ENCODE measurements around the gene PTCRA. TPM values are rescaled to one million over a fixed set of nuclear protein-coding genes. Genes with fewer than 3 reads are reported as not detected.

PTCRA gene
- total RNA-seq, 1 experiment from 2014 or later, result not detected

- BruUV-seq (replicated peaks), result TSS peak; percentile 98
- intact Hi-C loops (cut with micrococcal nuclease), result loop anchor here (5.0 to 10.0 kb wide), 2 partner anchors 152 to 655 kb away; no protein-coding TSS in a partner anchor
Observed at GRCh38 chr6:42879372-42880239, 36.2 kb upstream of the PTCRA start, which contains the start of gene RPL7L1. RPL7L1 (plus strand) TSS chr6:42879616; CDS start chr6:42879911, 295 bp downstream.

More at GRCh38 chr6:42879372-42880239, 36.2 kb upstream of the PTCRA start, which contains the start of gene RPL7L1:
- peak within 1 kb of the TSS; percentile 44 for H2AFZ ChIP-seq (ENCODE audit: low read depth, low read length, poor library complexity, severe bottlenecking)
- ATAC-seq (peak; percentile 90), DNase-seq (ENCODE audit: low read depth, low spot score) (peak; percentile 83)
- no peaks in the 10 kb centered on the region for H4K20me1 ChIP-seq (ENCODE audit: insufficient read depth)
- H3K4me2 ChIP-seq (ENCODE audit: low read length), result peak within 1 kb of the TSS; percentile 90
- no peaks in the 10 kb centered on the region for H3K9me2 ChIP-seq (ENCODE audit: insufficient read depth)
- peak within 1 kb of the TSS; percentile 93 for H3K9ac ChIP-seq (ENCODE audit: low read length)
- ChIA-PET POLR2A (interaction anchor here (0.8 to 1.5 kb wide), 12 partner anchors 11 to 831 kb away, joined by 3 to 15 read pairs (median 4); partner anchors contain the start of genes BICRAL, PPP2R5D, TBCC and UBR2), CTCF (interaction anchor here (1.8 kb wide), 1 partner anchor 218 kb away, joined by 13 read pairs; no protein-coding TSS in a partner anchor), RAD21 (ENCODE audit: low non-redundant PET in 1 of 2, low total read pairs in 2 of 2, uncharacterized antibody in 2 of 2, unreplicated experiment in 2 of 2) (interaction anchor here in 1 of 2 experiments (0.5 kb wide), 1 partner anchor 761 kb away, joined by 5 read pairs; no protein-coding TSS in a partner anchor)
- peak within 1 kb of the TSS; percentile 79 for H3K27ac ChIP-seq (ENCODE audit: low read depth, low read length)
- H3K4me1 ChIP-seq (ENCODE audit: control insufficient read depth in 1 of 2, insufficient read depth in 2 of 2, low read length in 2 of 2), result peaks cover 0 to 18% of the 10 kb centered on the region in 2 experiments; a peak in 2 of 4 replicates
- H3K36me3 ChIP-seq (ENCODE audit: control insufficient read depth in 1 of 2, insufficient read depth in 2 of 2, low read length in 2 of 2), result peaks cover 18 to 32% of the 10 kb centered on the region in 2 experiments
- peaks cover 49% of the 10 kb centered on the region for H3K79me2 ChIP-seq (ENCODE audit: insufficient read depth, low read length)
- H3K27me3 ChIP-seq (ENCODE audit: insufficient read depth, low read length), result no peaks in the 10 kb centered on the region
- peak within 1 kb of the TSS; percentile 86 to 99 for H3K4me3 ChIP-seq (replicated peaks in 1 of 2; ENCODE audit: low read depth in 1 of 2, low read length in 2 of 2)
- H3K9me3 ChIP-seq (ENCODE audit: control insufficient read depth in 1 of 2, insufficient read depth in 1 of 2, low read depth in 1 of 2, low read length in 2 of 2), result no peaks in the 10 kb centered on the region
- TF ChIP-seq ZBTB33 (IDR thresholded peaks at IDR 0.05; ENCODE audit: extremely low read depth, insufficient replicate concordance, low read length), result no peak
- peak; percentile 63 for TF ChIP-seq POLR2A (IDR thresholded peaks at IDR 0.05; ENCODE audit: borderline replicate concordance, extremely low read depth, insufficient read depth, insufficient read length)
- TF ChIP-seq SRF (IDR thresholded peaks at IDR 0.05; ENCODE audit: low read depth), result peak; percentile 54; the same call in 1 of the 2 replicates
- TF ChIP-seq YY1 (IDR thresholded peaks at IDR 0.05; ENCODE audit: extremely low read depth, insufficient replicate concordance, low read depth, low read length), result peak; percentile 94
- peak; percentile 67 for TF ChIP-seq CBX3 (IDR thresholded peaks at IDR 0.05; ENCODE audit: low read depth)
- TF ChIP-seq ELF1 (IDR thresholded peaks at IDR 0.05; ENCODE audit: borderline replicate concordance, low read depth), result peak; percentile 67; the same call in 1 of the 2 replicates
- no peak for TF ChIP-seq EZH2phosphoT487 (IDR thresholded peaks at IDR 0.05; ENCODE audit: borderline replicate concordance)
- TF ChIP-seq POLR2AphosphoS5 (IDR thresholded peaks at IDR 0.05; ENCODE audit: low read depth, low read length), result peak; percentile 92
- TF ChIP-seq ZFX (IDR thresholded peaks at IDR 0.05), result peak; percentile 21; the same call in 1 of the 2 replicates
- TF ChIP-seq MAX (IDR thresholded peaks at IDR 0.05), result peak; percentile 91
- no peak for TF ChIP-seq EZH2 (IDR thresholded peaks at IDR 0.05)
- TF ChIP-seq REST (IDR thresholded peaks at IDR 0.05; ENCODE audit: low read depth), result no peak
- TF ChIP-seq CEBPB (IDR thresholded peaks at IDR 0.05; ENCODE audit: low read depth), result no peak
- TF ChIP-seq ATF3 (IDR thresholded peaks at IDR 0.05), result no peak
- peak; percentile 37; the same call in 1 of the 2 replicates for TF ChIP-seq SP1 (IDR thresholded peaks at IDR 0.05; ENCODE audit: low read depth)
- peak; percentile 79 for TF ChIP-seq SIN3A (IDR thresholded peaks at IDR 0.05; ENCODE audit: low read depth)
